ENCODE data around the gene PPFIA3. TPM values are rescaled to one million over a fixed set of nuclear protein-coding genes. Genes with fewer than 3 reads are reported as not detected.
"Not testable (repeated sequence)": the region's sequence is repeated elsewhere in the genome, so short reads cannot be mapped to it uniquely, and the experiment has no call there.

The PPFIA3 gene
- total RNA-seq, 1 donor, result 2.2 TPM

GRCh38 chr19:49145573-49146407 lies 26.4 kb downstream of the PPFIA3 start:
- peak; percentile 80 for TF ChIP-seq CTCF (IDR thresholded peaks at IDR 0.05; ENCODE audit: insufficient read depth, low read depth, low read length)
- peak; percentile 74 for DNase-seq (ENCODE audit: low read depth)
- peak overlapping the region; percentile 55 for H3K4me3 ChIP-seq (ENCODE audit: low read depth, low read length)

- not testable (repeated sequence) for H3K4me3 ChIP-seq (ENCODE audit: low read depth, low read length); DNase-seq (ENCODE audit: low read depth)
These were observed 27.0 kb downstream of the PPFIA3 start for GRCh38 chr19:49146408-49146770.

- no peak overlapping the region for H3K4me3 ChIP-seq (ENCODE audit: low read depth, low read length)
- no peak for TF ChIP-seq CTCF (IDR thresholded peaks at IDR 0.05; ENCODE audit: insufficient read depth, low read depth, low read length)
- DNase-seq (ENCODE audit: low read depth), result no peak
These were observed 28.8 kb downstream of the PPFIA3 start for GRCh38 chr19:49148044-49148682.

- peak overlapping the region; percentile 85 for H3K4me3 ChIP-seq (ENCODE audit: low read depth, low read length)
- DNase-seq (ENCODE audit: low read depth), result peak; percentile 95
- TF ChIP-seq CTCF (IDR thresholded peaks at IDR 0.05; ENCODE audit: insufficient read depth, low read depth, low read length), result no peak
These were observed 29.7 kb downstream of the PPFIA3 start for GRCh38 chr19:49148784-49149651.

- H3K4me3 ChIP-seq (ENCODE audit: low read depth, low read length), result peak overlapping the region; percentile 85
- TF ChIP-seq CTCF (IDR thresholded peaks at IDR 0.05; ENCODE audit: insufficient read depth, low read depth, low read length), result no peak
- peak; percentile 86 for DNase-seq (ENCODE audit: low read depth)
These were observed 30.3 kb downstream of the PPFIA3 start for GRCh38 chr19:49149652-49150105.

- TF ChIP-seq CTCF (IDR thresholded peaks at IDR 0.05; ENCODE audit: insufficient read depth, low read depth, low read length), result no peak
- H3K4me3 ChIP-seq (ENCODE audit: low read depth, low read length), result peak overlapping the region; percentile 85
- peak; percentile 74 for DNase-seq (ENCODE audit: low read depth)
These were observed 31.0 kb downstream of the PPFIA3 start for GRCh38 chr19:49150106-49150943.

All from fibroblast of villous mesenchyme (primary cell).